ENCODE data around the gene MIDN.

MIDN gene

DNA sequence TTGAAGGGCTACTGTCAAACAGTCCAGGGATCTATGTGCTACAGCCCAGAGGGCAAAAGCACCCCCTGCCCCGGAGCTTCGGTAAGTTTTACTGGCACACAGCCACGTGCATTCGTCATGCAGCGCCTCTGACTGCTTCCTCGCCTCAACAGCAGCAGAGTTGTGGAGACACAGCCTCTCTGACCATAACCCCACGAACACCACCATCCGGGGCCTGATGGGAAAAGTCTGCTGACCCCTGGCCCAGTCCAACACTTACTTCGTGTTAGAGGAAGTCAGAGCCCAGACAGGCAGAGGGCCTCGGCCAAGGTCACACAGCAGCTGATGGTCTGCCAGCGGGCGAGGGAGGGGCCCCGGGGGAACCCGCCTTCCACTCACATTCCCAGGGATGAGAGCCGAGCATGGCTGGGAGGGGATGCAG, 15.7 kb upstream of the MIDN start (continued):
- TF ChIP-seq ZNF398 (tag by site-specific recombination; IDR thresholded peaks at IDR 0.05) (no peak), ZBTB20 (tag by site-specific recombination; IDR thresholded peaks at IDR 0.05) (peak; percentile 49), ZNF280D (tag by site-specific recombination; IDR thresholded peaks at IDR 0.05) (no peak), ATF2 (tag by site-specific recombination; IDR thresholded peaks at IDR 0.05; ENCODE audit: low read depth) (no peak), MEIS1 (CRISPR knock-in tag; IDR thresholded peaks at IDR 0.05; ENCODE audit: borderline replicate concordance) (no peak), KLF7 (tag by site-specific recombination; IDR thresholded peaks at IDR 0.05; ENCODE audit: borderline replicate concordance) (no peak), ZNF335 (tag by site-specific recombination; conservative IDR thresholded peaks at IDR 0.05) (no peak), HOXA7 (CRISPR knock-in tag; IDR thresholded peaks at IDR 0.05; ENCODE audit: borderline replicate concordance) (no peak)

GRCh38 chr19:1233115-1233667, 15.2 kb upstream of the MIDN start:
- CTCF ChIA-PET = interaction anchor here (2.2 kb wide), 1 partner anchor 11 kb away, joined by 6 read pairs; no protein-coding TSS in a partner anchor
- POLR2A ChIA-PET = interaction anchor here (0.5 to 0.8 kb wide), 2 partner anchors 36 to 234 kb away, joined by 3 read pairs; partner anchors contain the start of gene CIRBP

More at GRCh38 chr19:1233115-1233667, 15.2 kb upstream of the MIDN start:
- peak; percentile 61; the same call in 1 of the 2 replicates for TF ChIP-seq ZNF600 (tag by site-specific recombination; IDR thresholded peaks at IDR 0.05)
- 0 out of 2 replicates have a peak, but pooled peaks have one; percentile 8 for TF ChIP-seq KLF17 (tag by site-specific recombination; IDR thresholded peaks at IDR 0.05)
- TF ChIP-seq AEBP2 (tag by site-specific recombination; IDR thresholded peaks at IDR 0.05; ENCODE audit: borderline replicate concordance) = no peak
- H3K36me3 ChIP-seq (ENCODE audit: control insufficient read depth in 2 of 2, insufficient read depth in 1 of 2, low read length in 2 of 2) = peaks cover 0 to 42% of the 10 kb centered on the region in 2 experiments; a peak in 1 of 3 replicates
- no peak overlapping the region for H3K4me3 ChIP-seq (ENCODE audit: low read depth, low read length)
- H3K27ac ChIP-seq (ENCODE audit: extremely low read depth, low read depth, low read length) = no peak overlapping the region; the same call in 1 of the 2 replicates
- no peaks in the 10 kb centered on the region for H3K9me3 ChIP-seq (ENCODE audit: control insufficient read depth, insufficient read depth, low read depth, low read length)
- no peaks in the 10 kb centered on the region; the same call in 1 of the 2 replicates for H3K4me1 ChIP-seq (ENCODE audit: control insufficient read depth, insufficient read depth, low read length)
